HepG2 (cell line): Measurements from ENCODE around the gene MIEF1. TPM values are rescaled to one million over a fixed set of nuclear protein-coding genes. Genes with fewer than 3 reads are reported as not detected.

Source experiments
- ATAC-seq: fragments of 200-7000 bp; cut with Tn5 transposase; 3 replicates; pipeline ENCODE4 v1.9.1; 2020; ENCODE audit warnings: mild to moderate bottlenecking, moderate library complexity
- BruUV-seq: library from RNA; stranded (reverse); fragments of 400-500 nt; replicated peaks from 2 replicates; lab custom pipeline; 2021; lab: Mats Ljungman, UMichigan
- CTCF ChIA-PET: fragments of 300-600 bp; formaldehyde crosslinking; extraction: SDS; loops from one replicate; lab custom pipeline; 2021; ENCODE audit warnings: low total read pairs, inconsistent platforms, low intra/inter-chr PET ratio; lab: Yijun Ruan, JAX
- POLR2A ChIA-PET: fragments of 350-600 bp; sonication (Branson Sonifier 250); formaldehyde crosslinking; loops from one replicate; lab custom pipeline; 2020; ENCODE audit warnings: antibody characterized with exemption, inconsistent platforms; lab: Yijun Ruan, JAX
- DNase-seq: peaks from one replicate; pipeline ENCODE4 v3.0.0-alpha.2; 2015; ENCODE audit warnings: low spot score
- FAIRE-seq: peaks from 3 replicates; lab custom pipeline; 2011; peaks lifted over from hg19 to GRCh38; lab: Jason Lieb, UNC
- H2AFZ ChIP-seq: one replicate; pipeline ENCODE4 v1.6.1; 2011; ENCODE audit warnings: low read length, inconsistent platforms
- H3K27ac ChIP-seq: fragments of 300-600 bp; 3 replicates; pipeline ENCODE4 v1.8.0; 2011; ENCODE audit warnings: mixed run types, mild to moderate bottlenecking, mixed read lengths, low read length, inconsistent platforms; ENCODE audit not compliant: insufficient read depth; ENCODE audit errors: extremely low read length
- H3K27me3 ChIP-seq, 2 experiments: fragments of 200-600 bp in 1 of 2; 2 replicates in 1 of 2; 3 replicates in 1 of 2; pipeline versions ENCODE4 v1.6.0 to v1.8.0; 2011; ENCODE audit warnings: low read length in 2 of 2, mild to moderate bottlenecking in 2 of 2, moderate library complexity in 2 of 2, inconsistent platforms in 1 of 2; ENCODE audit not compliant: insufficient read depth in 2 of 2, control insufficient read depth in 1 of 2
- H3K36me3 ChIP-seq, 2 experiments: fragments of 200-600 bp in 1 of 2; replicated peaks in 1 of 2; 2 replicates in 1 of 2; 3 replicates in 1 of 2; pipeline versions ENCODE4 v1.5.1 to v1.8.0; 2011; ENCODE audit warnings: low read length in 2 of 2, inconsistent platforms in 1 of 2; ENCODE audit not compliant: insufficient read depth in 2 of 2, control insufficient read depth in 1 of 2
- H3K4me1 ChIP-seq: 2 replicates; pipeline ENCODE4 v1.5.1; 2012; ENCODE audit warnings: low read length, inconsistent platforms; ENCODE audit not compliant: insufficient read depth
- H3K4me2 ChIP-seq: 2 replicates; pipeline ENCODE4 v1.6.0; 2011; ENCODE audit warnings: low read depth, low read length, inconsistent platforms
- H3K4me3 ChIP-seq, 3 experiments: fragments of 200-600 bp in 1 of 3; sonication (generic), shearing (Covaris generic) in 1 of 3; replicated peaks in 1 of 3; 2 replicates each; pipeline ENCODE4 v1.5.1; 2011 to 2016; ENCODE audit warnings: low read length in 3 of 3, inconsistent platforms in 2 of 3, low read depth in 2 of 3, mild to moderate bottlenecking in 2 of 3, control low read depth in 1 of 3, mixed read lengths in 1 of 3; ENCODE audit not compliant: insufficient read depth in 1 of 3
- H3K79me2 ChIP-seq: one replicate; pipeline ENCODE4 v1.6.1; 2011; ENCODE audit warnings: low read length, inconsistent platforms; ENCODE audit not compliant: insufficient read depth
- H3K9ac ChIP-seq: 2 replicates; pipeline ENCODE4 v1.6.0; 2011; ENCODE audit warnings: mild to moderate bottlenecking, low read depth, low read length, inconsistent platforms; ENCODE audit not compliant: insufficient read depth
- H3K9me3 ChIP-seq: 2 replicates; pipeline ENCODE4 v1.5.1; 2012; ENCODE audit warnings: mild to moderate bottlenecking, low read length
- H4K20me1 ChIP-seq: 2 replicates; pipeline ENCODE4 v1.6.0; 2011; ENCODE audit warnings: inconsistent platforms, mild to moderate bottlenecking, low read length, moderate library complexity; ENCODE audit not compliant: insufficient read depth
- NKX3-1 ChIP-seq: sonication (generic); formaldehyde crosslinking; IDR thresholded peaks from 2 replicates; pipeline ENCODE4 v1.5.0; 2020; ENCODE audit warnings: missing genetic modification reagents
- RXRB ChIP-seq: IDR thresholded peaks from 2 replicates; pipeline ENCODE4 v1.6.1; 2016; ENCODE audit warnings: borderline replicate concordance, missing genetic modification reagents, missing compliant biosample characterization
- TCF7L2 ChIP-seq: IDR thresholded peaks from 2 replicates; pipeline ENCODE4 v1.6.1; 2011; ENCODE audit warnings: mild to moderate bottlenecking, low read depth, low read length, moderate library complexity
- ZNF263 ChIP-seq: sonication (generic); formaldehyde crosslinking; IDR thresholded peaks from 2 replicates; pipeline ENCODE4 v1.4.0; 2020; ENCODE audit warnings: missing genetic modification reagents
- ZNF414 ChIP-seq: sonication (generic); formaldehyde crosslinking; IDR thresholded peaks from 2 replicates; pipeline ENCODE4 v1.5.0; 2020; ENCODE audit warnings: missing genetic modification reagents
- ZNF776 ChIP-seq: sonication (generic); formaldehyde crosslinking; IDR thresholded peaks from 2 replicates; pipeline ENCODE4 v1.4.0; 2020; ENCODE audit warnings: mild to moderate bottlenecking, missing genetic modification reagents
- WGBS: methylation state at CpG from one replicate; pipeline ENCODE4 v1.1.6; 2017; ENCODE audit warnings: low lambda C conversion rate; 5-methylcytosine and 5-hydroxymethylcytosine counted together
- in situ Hi-C: cut with HindIII; loops from 2 replicates; pipeline ENCODE4 v1.10.0; 2017; ENCODE audit warnings: low pct_unique_long_range_greater_than_20kb; ENCODE audit not compliant: extremely low pct_ligation_motif_present
- intact Hi-C: fragments of 100-400 bp; cut with micrococcal nuclease; formaldehyde crosslinking; loops from one replicate; pipeline ENCODE4 v1.10.0; 2022; ENCODE audit not compliant: unreplicated experiment
- polyA plus RNA-seq, 8 experiments: library from polyadenylated mRNA; depleted of rRNA in 3 of 8; stranded (reverse) in 7 of 8; unstranded in 1 of 8; fragments of >200 nt; fragmentation: Illumina TruSeq in 4 of 8; extraction: Trizol in 4 of 8; gene quantifications; 2 replicates each; pipeline versions ENCODE4 v1.2.1 to v1.2.3, GENCODE V29; 2011 to 2016; ENCODE audit warnings: low read depth in 4 of 8, missing spikeins in 1 of 8, mixed read lengths in 1 of 8; ENCODE audit not compliant: insufficient read depth in 1 of 8
- total RNA-seq, 5 experiments: library from RNA; depleted of rRNA; stranded (reverse); fragments of >200 nt; fragmentation: Illumina TruSeq; extraction: Trizol; gene quantifications; 2 replicates each; pipeline ENCODE4 v1.2.3, GENCODE V29; 2016; ENCODE audit warnings: low read depth in 1 of 5
- TF ChIP-seq, protein P1 (sequence below): sonication (generic); formaldehyde crosslinking; IDR thresholded peaks from 2 replicates; pipeline ENCODE4 v1.5.0; 2020; ENCODE audit warnings: mild to moderate bottlenecking, missing genetic modification reagents, moderate library complexity
- TF ChIP-seq, protein P2 (sequence below): sonication (generic); formaldehyde crosslinking; IDR thresholded peaks from 2 replicates; pipeline ENCODE4 v1.5.0; 2020; ENCODE audit warnings: missing genetic modification reagents, mild to moderate bottlenecking, borderline replicate concordance

Gene MIEF1
- total and polyA plus RNA-seq, 2 of the 13 experiments (the other 11 are each of a cell fraction or from before 2014, with no cell fraction given) = 21.7 to 34.8 TPM

GRCh38 chr22:39471381-39472141, 30.5 kb upstream of the MIEF1 start (continued):
- TF ChIP-seq, protein P1, sequence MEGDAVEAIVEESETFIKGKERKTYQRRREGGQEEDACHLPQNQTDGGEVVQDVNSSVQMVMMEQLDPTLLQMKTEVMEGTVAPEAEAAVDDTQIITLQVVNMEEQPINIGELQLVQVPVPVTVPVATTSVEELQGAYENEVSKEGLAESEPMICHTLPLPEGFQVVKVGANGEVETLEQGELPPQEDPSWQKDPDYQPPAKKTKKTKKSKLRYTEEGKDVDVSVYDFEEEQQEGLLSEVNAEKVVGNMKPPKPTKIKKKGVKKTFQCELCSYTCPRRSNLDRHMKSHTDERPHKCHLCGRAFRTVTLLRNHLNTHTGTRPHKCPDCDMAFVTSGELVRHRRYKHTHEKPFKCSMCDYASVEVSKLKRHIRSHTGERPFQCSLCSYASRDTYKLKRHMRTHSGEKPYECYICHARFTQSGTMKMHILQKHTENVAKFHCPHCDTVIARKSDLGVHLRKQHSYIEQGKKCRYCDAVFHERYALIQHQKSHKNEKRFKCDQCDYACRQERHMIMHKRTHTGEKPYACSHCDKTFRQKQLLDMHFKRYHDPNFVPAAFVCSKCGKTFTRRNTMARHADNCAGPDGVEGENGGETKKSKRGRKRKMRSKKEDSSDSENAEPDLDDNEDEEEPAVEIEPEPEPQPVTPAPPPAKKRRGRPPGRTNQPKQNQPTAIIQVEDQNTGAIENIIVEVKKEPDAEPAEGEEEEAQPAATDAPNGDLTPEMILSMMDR (CRISPR knock-in tag) = no peak
- TF ChIP-seq, protein P2, sequence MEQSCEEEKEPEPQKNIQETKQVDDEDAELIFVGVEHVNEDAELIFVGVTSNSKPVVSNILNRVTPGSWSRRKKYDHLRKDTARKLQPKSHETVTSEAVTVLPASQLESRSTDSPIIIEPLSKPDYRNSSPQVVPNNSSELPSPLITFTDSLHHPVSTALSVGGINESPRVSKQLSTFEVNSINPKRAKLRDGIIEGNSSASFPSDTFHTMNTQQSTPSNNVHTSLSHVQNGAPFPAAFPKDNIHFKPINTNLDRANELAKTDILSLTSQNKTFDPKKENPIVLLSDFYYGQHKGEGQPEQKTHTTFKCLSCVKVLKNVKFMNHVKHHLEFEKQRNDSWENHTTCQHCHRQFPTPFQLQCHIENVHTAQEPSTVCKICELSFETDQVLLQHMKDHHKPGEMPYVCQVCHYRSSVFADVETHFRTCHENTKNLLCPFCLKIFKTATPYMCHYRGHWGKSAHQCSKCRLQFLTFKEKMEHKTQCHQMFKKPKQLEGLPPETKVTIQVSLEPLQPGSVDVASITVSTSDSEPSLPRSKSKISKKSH (CRISPR knock-in tag) = peak; percentile 23; the same call in 1 of the 2 replicates

GRCh38 chr22:39472570-39473556, 29.2 kb upstream of the MIEF1 start:
- POLR2A ChIA-PET = interaction anchor here (0.8 to 1.7 kb wide), 4 partner anchors 21 to 571 kb away, joined by 3 to 6 read pairs (median 4); partner anchors contain the start of gene MIEF1
- no peak overlapping the region for H3K9ac ChIP-seq
- no peak for FAIRE-seq
- TF ChIP-seq ZNF414 (CRISPR knock-in tag) = no peak
- TF ChIP-seq ZNF776 = no peak
- no peak for TF ChIP-seq RXRB (CRISPR knock-in tag)
- TF ChIP-seq TCF7L2 = no peak
- TF ChIP-seq ZNF263 (CRISPR knock-in tag) = 0 out of 2 replicates have a peak, but pooled peaks have one; percentile 16
- no peak for TF ChIP-seq NKX3-1
- TF ChIP-seq, all 625 proteins: peak for 1
- no peak for ATAC-seq
- Histone ChIP-seq H3K79me2 (no peaks in the 10 kb centered on the region), H3K27ac (no peak overlapping the region), H2AFZ (no peak overlapping the region), H3K4me3 (peak overlapping the region in 1 of 3 experiments; percentile 22; a peak in 1 of 6 replicates), H4K20me1 (no peaks in the 10 kb centered on the region), H3K9me3 (no peaks in the 10 kb centered on the region), H3K36me3 (no peaks in the 10 kb centered on the region), H3K4me2 (peak overlapping the region; percentile 91), H3K4me1 (peaks cover 71% of the 10 kb centered on the region), H3K27me3 (peaks cover 1 to 21% of the 10 kb centered on the region in 2 experiments; a peak in 3 of 5 replicates)
- intact Hi-C loops = no loop called here
- CTCF ChIA-PET = no interaction called here
- BruUV-seq = no TSS peak
- in situ Hi-C loops = no loop called here
- WGBS = 25% methylated on average over 11 of the region's 19 CpGs
- no peak for DNase-seq
